CD14-positive monocyte (primary cell): ENCODE results near the gene ALDH4A1. TPM values are rescaled to one million over a fixed set of nuclear protein-coding genes. Genes with fewer than 3 reads are reported as not detected.
"Not testable (repeated sequence)": the region's sequence is repeated elsewhere in the genome, so short reads cannot be mapped to it uniquely, and the experiment has no call there.

Source experiments
- DNase-seq, 3 donors: peaks; one replicate each; pipeline ENCODE4 v3.0.0-alpha.2; 2011 to 2022
- H2AFZ ChIP-seq: 2 replicates; pipeline ENCODE4 v1.6.0; 2012; ENCODE audit warnings: mild to moderate bottlenecking, low read depth, low read length, inconsistent platforms; ENCODE audit not compliant: insufficient read depth, poor library complexity, severe bottlenecking
- H3K27ac ChIP-seq, 2 donors: 1 replicate in 1 of 2; 2 replicates in 1 of 2; pipeline ENCODE4 v1.5.1; 2012 to 2013; ENCODE audit warnings: low read length in 2 of 2, control low read depth in 1 of 2, inconsistent platforms in 1 of 2, low read depth in 1 of 2, mild to moderate bottlenecking in 1 of 2
- H3K27me3 ChIP-seq, 2 donors: one replicate each; pipeline versions ENCODE4 v1.6.0 to v1.6.1; 2011 to 2013; ENCODE audit warnings: low read length in 2 of 2; ENCODE audit not compliant: control insufficient read depth in 2 of 2, insufficient read depth in 2 of 2
- H3K36me3 ChIP-seq, 2 donors: replicated peaks in 1 of 2; 1 replicate in 1 of 2; 2 replicates in 1 of 2; pipeline versions ENCODE4 v1.5.1 to v1.6.1; 2012 to 2013; ENCODE audit warnings: low read length in 2 of 2, control low read depth in 1 of 2, inconsistent platforms in 1 of 2, mild to moderate bottlenecking in 1 of 2; ENCODE audit not compliant: insufficient read depth in 2 of 2, control insufficient read depth in 1 of 2
- H3K4me1 ChIP-seq, 2 donors: 1 replicate in 1 of 2; 2 replicates in 1 of 2; pipeline versions ENCODE4 v1.5.1 to v1.6.1; 2012 to 2013; ENCODE audit warnings: low read length in 2 of 2, control low read depth in 1 of 2, inconsistent platforms in 1 of 2, mild to moderate bottlenecking in 1 of 2, moderate library complexity in 1 of 2; ENCODE audit not compliant: insufficient read depth in 2 of 2, control insufficient read depth in 1 of 2
- H3K4me2 ChIP-seq: replicated peaks from 2 replicates; pipeline ENCODE3; 2012; ENCODE audit warnings: low read length, moderate library complexity, mild to moderate bottlenecking; ENCODE audit not compliant: poor library complexity, severe bottlenecking; ENCODE audit errors: extremely low read depth
- H3K4me3 ChIP-seq, 3 experiments: fragments of 200-600 bp in 1 of 3; sonication (generic) in 1 of 3; replicated peaks in 1 of 3; 1 replicate in 2 of 3; 2 replicates in 1 of 3; pipeline ENCODE4 v1.5.1; 2011 to 2013; ENCODE audit warnings: low read length in 3 of 3, mild to moderate bottlenecking in 3 of 3, control low read depth in 2 of 3, low read depth in 2 of 3, inconsistent platforms in 1 of 3, moderate library complexity in 1 of 3
- H3K79me2 ChIP-seq: 2 replicates; pipeline ENCODE4 v1.6.0; 2012; ENCODE audit warnings: mild to moderate bottlenecking, control low read depth, inconsistent platforms, low read length, moderate library complexity; ENCODE audit not compliant: insufficient read depth
- H3K9ac ChIP-seq: 2 replicates; pipeline ENCODE4 v1.6.0; 2017; ENCODE audit warnings: low read length, mild to moderate bottlenecking; ENCODE audit not compliant: insufficient read depth, poor library complexity, severe bottlenecking
- H3K9me3 ChIP-seq, 2 donors: replicated peaks in 1 of 2; 1 replicate in 1 of 2; 2 replicates in 1 of 2; pipeline versions ENCODE4 v1.5.1 to v1.6.1; 2012 to 2013; ENCODE audit warnings: low read length in 2 of 2, control low read depth in 1 of 2; ENCODE audit not compliant: control insufficient read depth in 1 of 2, insufficient read depth in 1 of 2
- H4K20me1 ChIP-seq: 2 replicates; pipeline ENCODE4 v1.6.0; 2012; ENCODE audit warnings: mild to moderate bottlenecking, low read length, control low read depth, moderate library complexity; ENCODE audit not compliant: insufficient read depth
- H3K27ac Mint-ChIP-seq, 7 donors: one replicate each; pipeline ENCODE4 v1.8.0; 2020; ENCODE audit warnings: mild to moderate bottlenecking in 7 of 7, mixed read lengths in 7 of 7, moderate library complexity in 6 of 7, inconsistent platforms in 2 of 7
- H3K27me3 Mint-ChIP-seq, 3 donors: one replicate each; pipeline ENCODE4 v1.8.0; 2021 to 2022; ENCODE audit warnings: low read depth in 3 of 3, mild to moderate bottlenecking in 3 of 3, mixed read lengths in 3 of 3, moderate library complexity in 3 of 3, inconsistent platforms in 1 of 3
- H3K36me3 Mint-ChIP-seq, 2 donors: one replicate each; pipeline ENCODE4 v1.8.0; 2020; ENCODE audit warnings: mixed read lengths in 2 of 2, inconsistent platforms in 1 of 2, mild to moderate bottlenecking in 1 of 2
- H3K4me1 Mint-ChIP-seq: one replicate; pipeline ENCODE4 v1.8.0; 2020; ENCODE audit warnings: mild to moderate bottlenecking, mixed read lengths
- H3K4me3 Mint-ChIP-seq, 2 donors: one replicate each; pipeline ENCODE4 v1.8.0; 2020; ENCODE audit warnings: mild to moderate bottlenecking in 2 of 2, mixed read lengths in 2 of 2, moderate library complexity in 1 of 2
- H3K9me3 Mint-ChIP-seq, 7 donors: one replicate each; pipeline ENCODE4 v1.8.0; 2020 to 2022; ENCODE audit warnings: mixed read lengths in 7 of 7, mild to moderate bottlenecking in 6 of 7, moderate library complexity in 6 of 7, inconsistent platforms in 2 of 7
- CTCF ChIP-seq: fragments of 200-600 bp; IDR thresholded peaks from one replicate; pipeline ENCODE4 v1.8.0; 2022; ENCODE audit warnings: antibody characterized with exemption, mild to moderate bottlenecking
- WGBS: methylation state at CpG from one replicate; pipeline ENCODE4 v1.1.5; 2013; ENCODE audit warnings: missing lambda C conversion rate; ENCODE audit not compliant: insufficient coverage; 5-methylcytosine and 5-hydroxymethylcytosine counted together
- intact Hi-C, 2 donors: fragments of 100-400 bp; cut with micrococcal nuclease; formaldehyde crosslinking; loops; one replicate each; pipeline versions ENCODE4 v1.15.0 to v1.15.1; 2023
- polyA plus RNA-seq, 3 donors: library from polyadenylated mRNA; depleted of rRNA in 1 of 3; unstranded in 2 of 3; stranded (reverse) in 1 of 3; fragments of 300-500 nt in 2 of 3; fragments of >200 nt in 1 of 3; fragmentation: Illumina TruSeq in 2 of 3; gene quantifications; 1 replicate in 2 of 3; 2 replicates in 1 of 3; pipeline ENCODE4 v1.2.3, GENCODE V29; 2012 to 2021

Gene ALDH4A1
- polyA plus RNA-seq, 3 donors, result 4.8 to 7.8 (median 6.1) TPM

- Histone ChIP-seq H3K9me3 (peaks cover 0 to 5% of the 10 kb centered on the region in 2 donors), H3K4me1 (no peaks in the 10 kb centered on the region), H3K36me3 (no peaks in the 10 kb centered on the region), H3K4me3 (no peak overlapping the region), H3K9ac (no peak overlapping the region), H3K27ac (no peak overlapping the region), H2AFZ (no peak overlapping the region), H4K20me1 (no peaks in the 10 kb centered on the region), H3K79me2 (no peaks in the 10 kb centered on the region), H3K27me3 (no peaks in the 10 kb centered on the region), H3K4me2 (no peak overlapping the region)
- Mint-ChIP-seq H3K4me3 (no peak overlapping the region), H3K27ac (no peak overlapping the region), H3K27me3 (peaks cover 2 to 11% (median 4%) of the 10 kb centered on the region in 3 donors), H3K4me1 (no peaks in the 10 kb centered on the region), H3K9me3 (peaks cover 0 to 19% (median 11%) of the 10 kb centered on the region in 7 donors), H3K36me3 (no peaks in the 10 kb centered on the region)
- TF ChIP-seq CTCF, result no peak
- intact Hi-C loops, result no loop called here
- WGBS, result 81% methylated on average over 9 of the region's 11 CpGs
- no peak for DNase-seq
Measured at GRCh38 chr1:18849261-18849711, 53.1 kb downstream of the ALDH4A1 start.

GRCh38 chr1:18847723-18848122, 54.6 kb downstream of the ALDH4A1 start:
- H3K27ac ChIP-seq, H3K4me2 ChIP-seq, H3K9me3 ChIP-seq, H3K79me2 ChIP-seq, H4K20me1 ChIP-seq, H3K4me1 Mint-ChIP-seq, H3K4me1 ChIP-seq, H3K9ac ChIP-seq, H3K4me3 Mint-ChIP-seq, H3K27ac Mint-ChIP-seq, H2AFZ ChIP-seq, H3K4me3 ChIP-seq, H3K27me3 ChIP-seq, intact Hi-C loops, DNase-seq, H3K36me3 ChIP-seq, H3K36me3 Mint-ChIP-seq: not testable (repeated sequence)
- no CpG with 5 or more reads among the region's 2 CpGs for WGBS
- Mint-ChIP-seq H3K9me3 (peaks cover 0 to 19% (median 14%) of the 10 kb centered on the region in 7 donors), H3K27me3 (peaks cover 3 to 11% (median 6%) of the 10 kb centered on the region in 3 donors)
